Umbilical cord (tissue), 2 donors: ENCODE measurements around the gene RIMKLB. TPM values are rescaled to one million over a fixed set of nuclear protein-coding genes. Genes with fewer than 3 reads are reported as not detected.

ENCODE experiments used
- DNase-seq: peaks from one replicate; pipeline ENCODE4 v3.0.0-alpha.2; 2015; ENCODE audit warnings: low spot score
- total RNA-seq: library from RNA; depleted of rRNA; stranded (reverse); fragments of >200 nt; gene quantifications from one replicate; pipeline ENCODE4 v1.2.3, GENCODE V29; 2014; ENCODE audit warnings: low replicate concordance; ENCODE audit not compliant: insufficient read depth

The RIMKLB gene, protein sequence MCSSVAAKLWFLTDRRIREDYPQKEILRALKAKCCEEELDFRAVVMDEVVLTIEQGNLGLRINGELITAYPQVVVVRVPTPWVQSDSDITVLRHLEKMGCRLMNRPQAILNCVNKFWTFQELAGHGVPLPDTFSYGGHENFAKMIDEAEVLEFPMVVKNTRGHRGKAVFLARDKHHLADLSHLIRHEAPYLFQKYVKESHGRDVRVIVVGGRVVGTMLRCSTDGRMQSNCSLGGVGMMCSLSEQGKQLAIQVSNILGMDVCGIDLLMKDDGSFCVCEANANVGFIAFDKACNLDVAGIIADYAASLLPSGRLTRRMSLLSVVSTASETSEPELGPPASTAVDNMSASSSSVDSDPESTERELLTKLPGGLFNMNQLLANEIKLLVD
- 72.2 TPM for total RNA-seq

DNA sequence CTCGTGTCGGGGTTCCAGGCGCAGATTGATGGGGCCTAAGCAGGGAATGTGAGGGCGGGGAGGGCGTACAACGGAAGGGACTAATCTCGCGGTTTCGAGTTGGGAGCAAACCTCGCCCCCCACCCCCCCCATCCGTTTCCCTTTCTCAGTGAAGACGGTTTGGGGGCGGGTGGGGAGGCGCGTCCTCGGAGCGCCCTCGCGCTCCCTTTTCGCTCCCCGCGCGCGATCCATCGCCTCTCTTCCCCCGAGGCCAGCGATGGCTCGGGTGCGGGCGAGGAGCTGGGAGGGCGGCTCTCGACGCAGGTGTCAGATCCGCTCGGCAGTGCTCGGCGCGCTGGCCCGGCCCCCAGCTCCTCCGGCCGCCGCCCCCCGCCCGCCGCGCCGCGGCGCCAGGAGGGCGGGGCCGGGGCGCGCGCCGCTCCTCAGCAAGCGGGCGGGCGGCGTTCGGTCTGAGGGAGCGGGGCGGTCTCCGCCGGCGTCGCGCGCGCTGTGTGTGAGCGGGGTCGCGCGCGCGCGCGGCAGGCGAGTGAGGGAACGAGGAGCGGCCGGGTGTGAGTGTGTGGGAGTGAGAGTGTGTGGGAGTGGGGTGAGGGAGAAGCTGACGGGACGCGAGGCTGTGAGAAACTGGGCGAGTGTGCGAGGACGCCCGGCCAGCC is at the start of gene RIMKLB:
Gene RIMKLB, plus strand, starts transcription at position 516 of the 656 bp plus-strand sequence. CDS start 15,876 bp downstream, outside the sequence.
- peak; percentile 91 for DNase-seq

DNA sequence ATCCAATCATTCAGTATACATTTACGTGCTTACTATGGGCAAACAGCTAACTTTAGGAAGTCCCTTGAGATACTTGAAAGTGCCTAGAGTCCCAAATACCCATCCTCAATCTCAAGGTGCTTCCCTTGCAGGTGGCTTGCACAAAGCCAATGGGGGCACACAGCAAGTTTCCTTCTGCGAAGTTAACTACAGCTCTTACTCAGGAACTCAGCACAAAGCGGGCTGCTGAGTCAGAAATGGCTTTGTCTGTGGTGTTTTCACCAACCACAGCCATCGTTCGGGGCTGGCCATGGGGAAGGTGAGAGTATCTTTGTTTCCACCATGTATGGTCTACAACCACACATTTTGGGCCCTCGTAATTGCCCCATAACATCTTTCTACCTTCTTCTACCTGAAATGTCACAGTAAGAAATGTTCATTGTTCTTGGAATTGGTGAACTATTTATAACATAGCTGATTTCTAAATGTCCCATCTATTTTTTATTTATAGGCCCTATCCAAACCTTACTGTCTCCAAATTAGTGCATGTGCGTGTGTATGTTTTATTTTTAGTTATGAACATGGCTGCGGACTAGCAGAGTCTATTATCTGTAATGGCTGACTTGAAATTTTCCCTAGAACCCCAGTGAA is 49.1 kb upstream of the RIMKLB start:
- no peak for DNase-seq

DNA sequence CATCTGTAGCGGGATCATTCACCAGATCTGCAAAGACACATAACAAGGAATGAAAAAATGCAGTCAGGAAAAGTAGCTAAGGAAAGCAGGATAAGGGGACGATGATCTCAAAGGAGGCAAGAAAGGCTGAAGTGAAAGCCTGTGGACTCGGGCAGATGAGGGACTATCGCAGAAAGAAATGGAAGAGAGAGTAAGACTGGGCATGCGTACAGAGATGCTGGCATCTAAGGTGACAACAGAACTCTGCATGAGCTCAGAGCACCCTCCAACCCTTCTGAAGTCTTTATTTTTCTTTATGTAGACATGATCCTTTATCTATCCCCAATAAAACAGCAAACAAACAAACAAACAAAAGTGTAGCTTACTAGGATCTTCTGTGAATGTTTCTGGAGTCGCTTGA is 42.4 kb upstream of the RIMKLB start:
- DNase-seq = no peak

DNA sequence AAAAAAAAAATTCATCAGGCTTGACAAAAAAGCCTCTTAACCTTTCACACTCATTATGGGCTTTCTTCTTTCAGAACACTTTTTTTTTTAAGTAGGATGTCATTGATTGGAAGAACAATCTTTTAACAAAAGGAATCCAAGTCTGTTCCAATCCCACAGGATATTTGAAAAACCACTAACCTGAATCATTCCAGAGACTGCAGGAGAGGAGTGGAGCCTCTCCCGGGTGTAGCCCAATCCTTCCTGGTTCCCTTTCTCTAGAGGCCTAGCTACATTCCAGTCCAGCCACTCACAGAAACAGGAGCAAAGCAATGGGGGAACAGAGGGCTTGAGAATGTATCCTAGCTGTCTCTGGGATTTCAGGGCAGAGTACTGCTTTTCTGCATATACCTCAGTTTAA is 39.4 kb upstream of the RIMKLB start:
- peak; percentile 21 for DNase-seq

DNA sequence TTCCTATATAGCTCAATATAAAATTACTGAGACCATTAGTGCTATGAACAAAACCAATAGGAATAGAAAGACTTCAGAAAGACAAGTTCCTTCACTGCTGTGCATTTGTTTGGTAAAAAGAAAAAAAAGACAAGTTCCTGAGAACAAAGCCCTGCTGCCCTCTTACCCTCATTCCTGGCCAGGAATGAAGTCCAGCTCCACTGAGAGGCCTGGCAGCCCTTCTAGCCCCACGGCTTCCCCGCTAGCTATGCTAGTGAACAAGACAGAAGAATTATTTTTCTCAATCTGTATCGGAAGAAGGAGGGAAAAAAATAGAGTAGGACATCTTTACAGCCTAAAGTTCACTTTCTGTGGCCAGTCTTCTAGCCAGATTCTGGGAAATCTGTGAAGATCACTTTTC is 36.8 kb upstream of the RIMKLB start:
- no peak for DNase-seq

DNA sequence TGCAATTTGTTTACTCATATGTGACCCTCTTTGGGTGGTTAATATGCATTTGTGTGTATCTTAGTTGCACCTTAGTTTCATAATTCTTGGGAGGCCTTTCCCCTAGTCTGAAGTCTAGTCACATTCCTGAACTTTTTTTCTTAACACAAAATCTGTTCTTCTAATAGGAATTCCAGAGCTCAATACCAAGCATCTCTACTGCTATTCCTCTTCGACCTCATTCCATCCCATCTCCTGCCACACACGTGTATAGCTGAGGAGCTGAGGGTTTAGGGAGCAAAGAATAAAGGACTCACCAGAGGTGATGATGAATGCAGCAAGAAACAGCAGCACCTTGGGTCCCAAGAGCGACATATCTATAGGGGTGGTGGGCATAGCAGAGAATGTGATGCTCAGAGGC is 36.0 kb upstream of the RIMKLB start:
- DNase-seq = no peak

DNA sequence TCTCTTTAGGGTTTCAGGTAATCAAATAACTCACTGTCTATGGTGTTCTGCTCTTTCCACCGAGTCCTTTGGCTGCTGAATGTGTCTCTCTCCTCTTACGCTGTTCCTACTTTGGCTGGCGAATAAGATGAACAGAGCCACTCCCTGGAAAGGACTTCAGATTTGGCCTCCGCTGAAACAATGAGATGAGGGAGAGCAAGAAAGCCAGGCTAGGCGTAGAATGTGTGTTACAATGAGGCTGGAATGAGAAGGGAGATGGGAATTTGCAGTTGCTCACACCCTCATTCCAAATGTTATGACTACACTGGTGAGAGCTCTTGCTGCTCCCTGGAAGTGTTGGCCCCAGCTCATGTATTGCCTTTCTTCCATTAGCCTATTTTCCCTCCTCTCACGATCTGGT is 35.2 kb upstream of the RIMKLB start, which contains the start of gene MFAP5:
Gene MFAP5, minus strand, starts transcription at position 234 of the 400 bp plus-strand sequence. CDS start 722 bp downstream, outside the sequence.
- DNase-seq = no peak

DNA sequence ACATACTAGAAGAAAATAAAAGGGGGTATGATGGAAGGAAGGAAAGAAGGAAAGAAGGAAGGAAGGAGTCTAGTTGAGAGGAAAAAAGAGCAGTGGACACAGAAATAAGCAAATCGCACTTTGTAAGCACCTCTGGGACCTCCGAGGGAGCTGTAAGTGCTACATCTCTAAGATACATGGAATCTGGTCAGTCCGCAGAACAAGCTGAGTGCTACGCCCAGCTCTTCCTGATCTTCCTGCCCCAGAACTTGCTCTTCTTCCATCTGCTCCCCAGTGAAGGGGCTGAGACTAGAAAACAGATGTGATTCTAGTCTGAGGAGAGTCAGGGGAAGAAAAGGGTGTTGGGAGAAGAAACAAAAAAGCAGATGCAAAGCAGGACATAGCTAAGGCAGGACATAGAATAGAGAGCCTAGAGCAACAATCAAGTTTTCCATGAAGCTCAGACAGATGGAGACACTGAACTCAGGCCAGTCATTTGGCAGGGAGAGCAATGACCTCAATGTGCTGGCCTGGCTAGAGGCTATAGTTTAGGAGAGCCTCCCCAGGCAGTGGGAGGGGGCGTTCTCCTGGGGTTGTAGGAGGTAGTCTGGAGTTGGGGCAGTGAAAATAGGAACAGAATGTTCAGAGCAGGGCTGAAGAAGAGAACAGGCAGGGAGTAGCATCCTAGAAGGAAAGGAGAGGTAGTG is 33.4 kb upstream of the RIMKLB start:
- no peak for DNase-seq

DNA sequence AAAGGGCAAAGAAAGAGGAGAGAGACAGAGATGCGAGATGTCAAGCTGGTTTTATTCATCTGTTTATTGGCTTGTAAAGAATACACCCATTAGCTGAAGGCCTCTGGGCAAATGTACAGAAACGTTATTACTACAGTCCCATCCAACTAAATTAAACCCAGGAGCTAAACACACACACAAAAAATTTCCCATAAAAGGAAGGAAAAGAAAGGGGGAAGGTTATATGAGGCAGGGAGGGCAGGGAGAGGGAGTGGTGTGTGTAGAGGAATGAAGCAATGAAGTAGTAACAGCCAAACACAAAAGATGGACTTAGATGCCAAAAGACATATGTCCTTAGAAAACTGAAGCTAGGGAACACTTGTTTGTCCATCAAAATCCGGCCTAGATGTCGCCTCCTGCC is 32.0 kb upstream of the RIMKLB start:
- DNase-seq = no peak

DNA sequence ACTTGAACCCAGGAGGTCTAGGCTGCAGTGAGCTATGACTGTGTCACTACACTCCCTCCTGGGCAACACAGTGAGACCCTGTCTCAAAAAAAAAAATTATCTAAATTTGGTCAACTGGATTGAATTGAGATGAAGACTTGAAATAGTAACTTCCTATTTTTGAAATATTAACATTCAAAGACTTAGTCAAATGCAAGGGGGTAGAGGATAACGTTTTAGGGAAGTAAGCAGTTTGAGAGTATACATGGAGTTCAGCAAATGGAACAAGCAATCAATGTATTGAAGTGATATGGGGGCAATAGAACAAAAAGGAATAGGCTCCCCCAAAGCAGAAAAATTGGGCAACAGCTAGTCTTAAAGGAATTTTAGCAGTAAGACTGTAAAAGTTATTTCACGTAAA is 30.5 kb upstream of the RIMKLB start:
- no peak for DNase-seq

DNA sequence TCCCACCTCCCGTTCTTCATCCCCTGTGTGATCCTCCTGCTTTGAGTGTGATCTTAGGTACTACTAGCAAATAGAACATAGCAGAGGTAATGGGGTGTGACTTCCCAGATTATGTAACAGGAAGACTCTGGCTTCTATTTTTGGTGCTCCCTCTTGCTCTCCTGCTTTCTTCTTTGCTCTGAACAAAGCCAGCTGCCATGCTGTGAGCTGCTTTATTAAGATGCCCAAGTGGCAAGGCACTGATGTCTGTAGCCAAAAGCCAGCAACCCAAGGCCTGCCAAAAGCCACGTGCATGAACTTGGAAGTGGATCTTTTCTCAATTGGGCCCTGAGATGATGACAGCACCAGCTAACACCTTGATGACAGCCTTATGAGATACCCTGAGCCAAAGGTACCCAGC is 29.4 kb upstream of the RIMKLB start:
- DNase-seq = no peak

DNA sequence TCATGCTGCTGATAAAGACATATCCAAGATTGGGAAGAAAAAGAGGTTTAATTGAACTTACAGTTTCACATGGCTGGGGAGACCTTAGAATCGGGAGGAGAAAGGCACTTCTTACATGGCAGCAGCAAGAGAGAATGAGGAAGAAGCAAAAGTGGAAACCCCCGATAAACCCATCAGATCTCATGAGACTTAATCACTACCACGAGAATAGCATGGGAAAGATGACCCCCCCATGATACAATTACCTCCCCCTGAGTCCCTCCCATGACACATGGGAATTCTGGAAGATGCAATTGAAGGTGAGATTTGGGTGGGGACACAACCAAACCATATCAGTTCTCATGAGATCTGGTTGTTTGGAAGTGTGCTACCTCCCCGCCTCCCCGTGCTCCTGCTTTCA is 25.4 kb upstream of the RIMKLB start:
- DNase-seq = no peak

DNA sequence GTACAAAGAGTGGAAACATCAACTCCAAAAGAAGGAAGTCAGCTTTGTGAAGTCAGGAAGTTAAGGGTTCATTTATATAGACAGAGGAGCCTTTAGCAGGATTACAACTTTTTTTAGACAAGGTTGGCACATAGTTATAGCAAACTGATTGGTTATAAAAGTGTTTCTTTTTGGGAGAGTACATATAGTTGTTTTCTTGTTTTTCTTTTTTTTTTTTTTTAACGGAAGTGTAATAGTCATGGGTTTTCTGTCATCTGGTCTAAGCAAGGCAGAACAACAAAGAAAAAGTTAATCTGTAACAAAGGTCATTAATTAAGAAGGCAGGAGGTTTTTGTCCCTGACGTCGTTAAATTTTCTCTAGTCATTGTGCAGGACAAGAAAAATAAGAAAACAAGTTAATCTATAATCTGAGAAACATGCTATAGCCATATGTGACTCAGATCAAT is 22.2 kb upstream of the RIMKLB start:
- no peak for DNase-seq

DNA sequence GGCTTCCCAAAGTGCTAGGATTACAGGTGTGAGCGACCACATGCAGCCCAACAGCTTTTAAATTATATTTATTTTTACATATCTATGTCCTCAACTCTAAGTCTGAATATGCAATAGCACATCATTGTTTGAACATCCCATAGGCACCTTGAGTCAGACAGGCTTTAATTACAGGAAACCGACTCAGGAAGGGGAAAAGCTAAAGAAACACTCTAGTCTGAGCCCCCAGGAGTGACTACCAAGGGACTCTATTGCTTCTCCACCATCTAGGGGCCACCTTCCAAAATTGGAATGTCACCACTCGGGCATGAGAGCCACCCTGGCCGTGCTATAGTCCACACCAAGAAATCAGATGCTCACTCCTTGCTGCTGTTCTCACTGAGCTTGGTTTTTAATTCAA is 21.1 kb upstream of the RIMKLB start:
- DNase-seq = no peak

DNA sequence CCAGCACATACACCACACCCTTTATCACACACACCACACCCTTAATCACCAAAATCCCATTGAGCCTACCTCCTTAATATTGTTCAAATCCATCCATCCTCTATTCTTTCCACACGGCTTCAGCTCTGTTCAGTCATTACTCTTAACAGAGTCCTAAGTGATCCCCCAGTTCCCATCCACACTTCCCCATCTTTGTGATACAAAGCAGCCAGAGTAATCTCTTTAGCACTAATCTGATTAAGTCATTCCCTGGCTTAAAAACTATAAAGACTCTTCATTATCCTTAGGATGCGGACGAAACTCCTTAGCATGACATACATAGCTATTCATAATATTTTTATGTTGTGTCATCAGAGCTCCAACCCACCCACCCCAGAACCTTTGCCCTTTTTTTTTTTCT is 20.4 kb upstream of the RIMKLB start:
- no peak for DNase-seq

DNA sequence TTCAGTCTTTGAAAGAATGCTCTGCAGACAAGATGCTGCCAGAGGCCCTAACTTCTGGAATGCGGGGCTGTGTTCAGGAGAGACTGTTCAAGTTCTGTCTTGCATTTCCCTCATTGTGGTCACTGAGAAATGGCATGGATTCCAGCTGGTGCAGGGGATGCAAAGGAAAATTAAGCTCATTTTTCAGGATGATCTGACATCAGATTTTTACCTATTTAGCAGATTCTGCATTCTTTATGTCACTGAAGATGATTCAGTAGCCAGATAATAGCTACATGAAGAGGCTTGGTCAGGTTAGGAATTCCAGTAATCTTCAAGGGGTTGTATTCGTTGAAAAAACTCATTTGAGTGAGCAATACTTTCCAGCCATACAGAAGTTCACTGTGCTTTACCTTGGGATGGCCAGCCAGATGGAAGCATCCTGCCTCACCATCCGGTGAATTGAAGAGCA is 19.1 kb upstream of the RIMKLB start:
- peak; percentile 77 for DNase-seq

DNA sequence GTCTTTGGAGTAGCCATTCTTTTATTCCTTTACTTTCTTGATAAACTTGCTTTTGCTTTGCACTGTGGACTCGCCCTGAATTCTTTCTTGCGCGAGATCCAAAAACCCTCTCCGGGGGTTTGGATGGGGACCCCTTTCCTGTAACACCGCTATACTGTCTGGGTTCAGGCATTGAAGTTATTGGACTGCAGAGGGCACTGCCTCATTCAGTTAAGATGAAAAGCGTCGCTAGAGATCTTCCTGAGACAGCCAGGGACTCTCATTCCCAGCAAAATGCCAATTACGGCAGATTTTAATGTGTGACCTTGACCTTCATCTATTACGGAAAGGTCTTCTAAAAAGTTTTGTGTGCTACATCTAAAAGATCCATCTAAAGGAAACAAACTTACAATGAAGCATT is 17.3 kb upstream of the RIMKLB start:
- DNase-seq = no peak

DNA sequence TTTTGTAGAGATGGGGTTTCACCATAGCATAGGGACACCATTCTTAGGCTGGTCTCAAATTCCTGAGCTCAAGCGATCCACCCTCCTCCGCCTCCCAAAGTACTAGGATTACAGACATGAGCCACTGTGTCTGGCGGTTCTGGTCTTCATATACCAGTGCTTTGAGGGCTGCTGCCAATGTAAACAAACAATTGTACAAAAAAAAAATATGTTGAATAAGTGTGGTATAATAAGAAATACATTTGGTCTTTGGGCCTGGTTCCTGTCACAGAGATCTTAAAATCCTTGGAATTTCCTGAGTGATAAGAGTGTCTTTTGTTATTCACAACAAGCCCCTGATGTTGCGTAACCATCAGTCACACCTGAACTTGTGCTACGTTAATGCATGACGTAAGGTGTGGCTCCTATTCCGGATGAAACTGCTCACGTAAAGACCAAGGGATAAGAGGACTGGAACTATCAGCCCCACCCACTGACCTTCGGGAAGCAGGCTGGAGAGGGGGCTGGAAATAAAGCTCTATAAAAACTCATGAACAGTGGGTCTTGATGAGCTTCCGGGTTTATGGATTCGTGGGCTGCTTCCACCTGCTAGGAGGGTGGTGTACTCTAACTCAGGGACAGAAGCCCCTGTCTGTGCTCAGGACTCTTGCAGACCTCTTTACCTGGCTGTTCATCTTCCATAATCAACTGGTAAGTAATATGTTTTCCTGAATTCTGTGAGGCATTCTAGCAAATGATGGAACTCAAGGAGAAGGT is 16.5 kb upstream of the RIMKLB start:
- DNase-seq = peak; percentile 77

DNA sequence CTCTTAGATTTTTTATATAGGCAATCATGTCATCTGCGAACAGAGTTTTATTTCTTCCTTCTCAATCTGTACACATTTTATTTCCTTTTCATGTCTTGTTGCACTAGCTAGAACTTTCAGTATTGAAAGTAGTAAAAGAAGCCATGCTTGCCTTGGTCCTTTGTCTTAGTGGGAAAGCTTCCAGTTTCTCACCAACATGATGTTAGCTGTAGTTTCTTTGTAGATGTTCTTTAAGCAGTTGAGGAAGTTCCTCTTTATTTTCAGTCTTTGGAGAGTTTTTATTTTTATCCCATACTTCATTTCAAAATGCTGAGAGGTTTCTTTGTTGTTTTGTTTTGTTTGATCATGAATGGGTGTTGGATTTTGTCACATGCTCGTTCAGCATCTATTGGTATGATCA is 12.7 kb upstream of the RIMKLB start:
- no peak for DNase-seq

DNA sequence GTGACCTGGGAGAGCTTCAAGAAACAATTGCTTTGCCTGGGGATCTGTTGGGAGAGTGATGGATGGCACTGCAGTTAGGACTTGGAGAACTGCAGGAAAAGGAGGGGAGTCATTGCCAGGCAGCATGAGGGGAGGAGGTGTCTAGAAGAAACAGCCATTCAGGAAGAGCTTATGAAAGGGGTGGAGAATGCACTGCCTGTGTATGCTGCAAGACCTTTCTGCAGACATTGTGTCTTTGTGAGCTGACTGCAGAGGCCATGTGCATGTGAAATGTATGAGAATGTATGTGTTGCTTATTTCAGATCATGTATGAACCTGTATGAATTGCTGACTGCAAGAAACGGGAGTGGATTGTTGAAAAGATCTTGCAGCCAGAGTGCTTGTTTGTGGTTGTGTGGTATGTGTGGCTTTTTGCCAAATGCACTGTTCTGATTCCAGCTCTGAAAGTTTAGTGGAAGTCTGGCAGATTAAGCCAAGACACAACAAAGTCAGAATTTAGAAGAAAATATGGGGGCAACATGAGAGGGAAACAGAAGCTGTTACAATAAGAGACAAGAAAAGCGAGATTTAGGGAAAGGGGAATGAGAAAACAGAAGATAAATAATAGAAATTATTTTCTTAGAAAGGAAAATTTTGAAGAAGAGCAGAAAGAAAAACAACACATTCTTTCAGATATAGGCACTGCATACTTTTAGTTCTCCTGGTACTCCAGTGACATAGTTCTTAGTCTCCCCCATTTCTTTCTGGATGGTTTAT is 9.8 kb upstream of the RIMKLB start:
- peak; percentile 98 for DNase-seq
